K562 (cell line): Measurements from ENCODE around the gene VIM. TPM values are rescaled to one million over a fixed set of nuclear protein-coding genes. Genes with fewer than 3 reads are reported as not detected.

Source experiments
- ATAC-seq: fragments of 200-7000 bp; cut with Tn5 transposase; 3 replicates; pipeline ENCODE4 v1.9.1; 2020; ENCODE audit warnings: moderate library complexity
- BruUV-seq: library from RNA; stranded (reverse); fragments of 400-500 nt; replicated peaks from 2 replicates; lab custom pipeline; 2021; lab: Mats Ljungman, UMichigan
- CTCF ChIA-PET: fragments of 300-600 bp; formaldehyde crosslinking; extraction: SDS; loops from one replicate; lab custom pipeline; 2021; ENCODE audit warnings: low intra/inter-chr PET ratio; lab: Yijun Ruan, JAX
- POLR2A ChIA-PET: fragments of 300-600, 350-650 bp; sonication (Branson Sonifier 250); formaldehyde crosslinking; extraction: SDS; loops from one replicate; lab custom pipeline; 2021; ENCODE audit warnings: antibody characterized with exemption, inconsistent platforms; lab: Yijun Ruan, JAX
- DNase-seq, 4 experiments: peaks; one replicate each; pipeline versions ENCODE4 v3.0.0 to v3.0.0-alpha.2; 2011 to 2018; ENCODE audit warnings: low spot score in 3 of 4, mixed read lengths in 3 of 4; ENCODE audit errors: extremely low read depth in 1 of 4
- FAIRE-seq: peaks from 2 replicates; lab custom pipeline; 2011; peaks lifted over from hg19 to GRCh38; lab: Jason Lieb, UNC
- H2AFZ ChIP-seq: 2 replicates; pipeline ENCODE4 v1.6.0; 2011; ENCODE audit warnings: low read depth, low read length, control low read depth, inconsistent platforms
- H3K27ac ChIP-seq: fragments of 200-600 bp; 3 replicates; pipeline ENCODE4 v1.8.0; 2011; ENCODE audit warnings: low read depth, mild to moderate bottlenecking, control low read depth, inconsistent platforms, low read length, moderate library complexity, mixed read lengths; ENCODE audit errors: extremely low read depth
- H3K27me3 ChIP-seq, 2 experiments: fragments of 300-600 bp in 1 of 2; 2 replicates in 1 of 2; 3 replicates in 1 of 2; pipeline versions ENCODE4 v1.6.0 to v1.8.0; 2011; ENCODE audit warnings: inconsistent platforms in 2 of 2, low read length in 2 of 2, mild to moderate bottlenecking in 1 of 2, mixed read lengths in 1 of 2, moderate library complexity in 1 of 2; ENCODE audit not compliant: control insufficient read depth in 2 of 2, insufficient read depth in 2 of 2
- H3K36me3 ChIP-seq: fragments of 300-600 bp; 3 replicates; pipeline ENCODE4 v1.8.0; 2011; ENCODE audit warnings: mild to moderate bottlenecking, low read length, inconsistent platforms; ENCODE audit not compliant: control insufficient read depth, insufficient read depth
- H3K4me1 ChIP-seq, 2 experiments: fragments of 200-600 bp in 1 of 2; replicated peaks in 1 of 2; 2 replicates in 1 of 2; 3 replicates in 1 of 2; pipeline versions ENCODE4 v1.5.1 to v1.8.0; 2011; ENCODE audit warnings: inconsistent platforms in 2 of 2, low read length in 2 of 2, mild to moderate bottlenecking in 1 of 2, mixed read lengths in 1 of 2, moderate library complexity in 1 of 2; ENCODE audit not compliant: control insufficient read depth in 2 of 2, insufficient read depth in 2 of 2
- H3K4me2 ChIP-seq: 2 replicates; pipeline ENCODE4 v1.6.1; 2011; ENCODE audit warnings: low read length, control low read depth, inconsistent platforms, mixed read lengths; ENCODE audit not compliant: insufficient read depth
- H3K4me3 ChIP-seq: fragments of 200-600 bp; sonication (generic), shearing (Covaris generic); 2 replicates; pipeline ENCODE4 v1.5.1; 2016; ENCODE audit warnings: control low read depth, inconsistent platforms
- H3K79me2 ChIP-seq: fragments of 200-600 bp; 3 replicates; pipeline ENCODE4 v1.8.0; 2011; ENCODE audit warnings: low read length, inconsistent platforms; ENCODE audit not compliant: control insufficient read depth, insufficient read depth
- H3K9ac ChIP-seq, 2 experiments: 2 replicates each; pipeline versions ENCODE4 v1.6.0 to v1.6.1; 2011; ENCODE audit warnings: low read depth in 2 of 2, low read length in 2 of 2, control low read depth in 1 of 2, inconsistent platforms in 1 of 2, mild to moderate bottlenecking in 1 of 2, mixed read lengths in 1 of 2; ENCODE audit not compliant: insufficient read depth in 1 of 2
- H3K9me1 ChIP-seq: one replicate; pipeline ENCODE4 v1.6.0; 2011; ENCODE audit warnings: inconsistent platforms, mild to moderate bottlenecking, low read length, moderate library complexity; ENCODE audit not compliant: control insufficient read depth, insufficient read depth
- H3K9me3 ChIP-seq: replicated peaks from 2 replicates; pipeline ENCODE4 v1.5.1; 2011; ENCODE audit warnings: low read depth, low read length, inconsistent platforms; ENCODE audit not compliant: control insufficient read depth, insufficient read depth
- H4K20me1 ChIP-seq: replicated peaks from 2 replicates; pipeline ENCODE4 v1.6.1; 2011; ENCODE audit warnings: low read length, inconsistent platforms, mixed read lengths; ENCODE audit not compliant: control insufficient read depth, insufficient read depth
- CBX1 ChIP-seq: sonication (generic); IDR thresholded peaks from 2 replicates; pipeline ENCODE4 v1.6.1; 2016; ENCODE audit warnings: antibody characterized with exemption, low read depth, mild to moderate bottlenecking
- EWSR1 ChIP-seq: fragments of 450-650 bp; IDR thresholded peaks from 2 replicates; pipeline ENCODE4 v1.6.1; 2018; ENCODE audit warnings: borderline replicate concordance, mild to moderate bottlenecking, low read depth, moderate library complexity; ENCODE audit not compliant: partially characterized antibody
- HNRNPK ChIP-seq: fragments of 200-400 bp; formaldehyde crosslinking; IDR thresholded peaks from one replicate; pipeline ENCODE4 v1.6.1; 2018; ENCODE audit warnings: mild to moderate bottlenecking, low read depth, low read length; ENCODE audit not compliant: poor library complexity, severe bottlenecking
- KDM4B ChIP-seq, 2 experiments: fragments of 450-650 bp in 1 of 2; sonication (generic) in 1 of 2; IDR thresholded peaks; 2 replicates each; pipeline ENCODE4 v1.6.1; 2016 to 2017; ENCODE audit warnings: borderline replicate concordance in 2 of 2, antibody characterized with exemption in 1 of 2, low read depth in 1 of 2, mild to moderate bottlenecking in 1 of 2
- NFIC ChIP-seq: fragments of 450-650 bp; IDR thresholded peaks from 2 replicates; pipeline ENCODE4 v1.6.1; 2017; ENCODE audit warnings: mild to moderate bottlenecking, inconsistent platforms
- NFIX ChIP-seq: fragments of 250-450 bp; sonication (Bioruptor Pico); IDR thresholded peaks from 2 replicates; pipeline ENCODE4 v1.4.0; 2020; ENCODE audit warnings: low read depth, mild to moderate bottlenecking, moderate library complexity
- NR2C2 ChIP-seq, 2 experiments: fragments of 200-800 bp in 1 of 2; sonication (Bioruptor generic) in 1 of 2; sonication (generic) in 1 of 2; formaldehyde crosslinking in 1 of 2; IDR thresholded peaks; 2 replicates each; pipeline versions ENCODE4 v1.6.1 to v1.8.0; 2016 to 2022; ENCODE audit warnings: mild to moderate bottlenecking in 1 of 2, missing compliant biosample characterization in 1 of 2, missing genetic modification characterization in 1 of 2, missing genetic modification reagents in 1 of 2
- ZNF184 ChIP-seq: sonication (generic); formaldehyde crosslinking; IDR thresholded peaks from 2 replicates; pipeline ENCODE4 v1.5.0; 2020; ENCODE audit warnings: missing genetic modification reagents
- ZNF274 ChIP-seq: IDR thresholded peaks from 2 replicates; pipeline ENCODE4 v1.6.1; 2011; ENCODE audit warnings: low read depth, mild to moderate bottlenecking, low read length, moderate library complexity, borderline replicate concordance
- WGBS: fragments of 100-300 bp; shearing (Covaris generic); methylation state at CpG from one replicate; pipeline ENCODE4 v1.1.6; 2016; ENCODE audit warnings: low coverage, mixed read lengths; ENCODE audit not compliant: insufficient coverage; ENCODE audit errors: missing lambda C conversion rate; 5-methylcytosine and 5-hydroxymethylcytosine counted together
- in situ Hi-C: fragments of 300-500 bp; cut with MboI; formaldehyde crosslinking; loops from 4 replicates; pipeline ENCODE4 v1.15.0; 2018; ENCODE audit warnings: inconsistent platforms, mixed read lengths
- intact Hi-C: fragments of 100-400 bp; cut with micrococcal nuclease; formaldehyde crosslinking; loops from 2 replicates; pipeline ENCODE4 v1.14.2; 2022
- polyA plus RNA-seq, 8 experiments: library from polyadenylated mRNA; depleted of rRNA in 4 of 8; stranded (reverse) in 5 of 8; unstranded in 3 of 8; fragments of >200 nt; fragmentation: Nextera tagmentation in 2 of 8; fragmentation: Illumina TruSeq in 1 of 8; extraction: Ambion mirVana in 2 of 8; extraction: Trizol in 1 of 8; gene quantifications; 2 replicates each; pipeline versions ENCODE4 v1.2.1 to v1.2.3, GENCODE V29; 2011 to 2014; ENCODE audit warnings: inconsistent platforms in 1 of 8, missing spikeins in 1 of 8
- total RNA-seq, 7 experiments: library from RNA; depleted of rRNA in 6 of 7; stranded (reverse); fragments of >200 nt in 6 of 7; fragmentation: Illumina TruSeq in 2 of 7; extraction: Trizol in 2 of 7; gene quantifications; 2 replicates each; pipeline versions ENCODE4 v1.2.1 to v1.2.3, GENCODE V29; 2011 to 2021; ENCODE audit warnings: low replicate concordance in 1 of 7

Gene VIM
- total and polyA plus RNA-seq, 9 of the 15 experiments (the other 6 are each of a cell fraction or from before 2014, with no cell fraction given) = 86.0 to 621 (median 383) TPM

GRCh38 chr10:17181110-17181509 is 46.9 kb upstream of the VIM start (continued):
- TF ChIP-seq CBX1 (no peak), HNRNPK (no peak), NR2C2 (CRISPR knock-in tag; IDR thresholded peaks at IDR 0.05) (no peak), NR2C2 (tag; IDR thresholded peaks at IDR 0.05) (no peak), NFIX (CRISPR knock-in tag) (no peak), ZNF274 (no peak)

- no TSS peak for BruUV-seq
- Histone ChIP-seq H3K4me1 (no peaks in the 10 kb centered on the region), H3K4me2 (no peak overlapping the region), H3K36me3 (no peaks in the 10 kb centered on the region), H3K27ac (no peak overlapping the region), H3K9me1 (no peaks in the 10 kb centered on the region), H4K20me1 (no peaks in the 10 kb centered on the region), H3K79me2 (no peaks in the 10 kb centered on the region), H3K9ac (no peak overlapping the region), H3K27me3 (no peaks in the 10 kb centered on the region), H3K4me3 (no peak overlapping the region), H2AFZ (no peak overlapping the region), H3K9me3 (no peaks in the 10 kb centered on the region)
- FAIRE-seq = no peak
- peak in 1 of 4 experiments; percentile 54 for DNase-seq
- CTCF ChIA-PET = no interaction called here
- in situ Hi-C loops = no loop called here
- 34% methylated on average over 3 of the region's 3 CpGs for WGBS
- POLR2A ChIA-PET = interaction anchor here (1.1 to 1.2 kb wide), 3 partner anchors 10 to 124 kb away, joined by 3 to 7 read pairs (median 3); no protein-coding TSS in a partner anchor
- ATAC-seq = peak; percentile 69
- TF ChIP-seq NFIC (peak; percentile 86), EWSR1 (no peak), KDM4B (IDR thresholded peaks at IDR 0.05; ENCODE audit: borderline replicate concordance in 2 of 2, low read depth in 1 of 2) (no peak), ZNF184 (CRISPR knock-in tag) (no peak)
- intact Hi-C loops = no loop called here
Observed at GRCh38 chr10:17181751-17182150, 46.3 kb upstream of the VIM start.
